HL-60 (cell line): ENCODE data around the gene ACD.

Source experiments
- CTCF ChIP-seq: IDR thresholded peaks from one replicate; pipeline ENCODE4 v1.5.1; 2011; ENCODE audit warnings: low read length, control low read depth, inconsistent platforms; ENCODE audit not compliant: insufficient read depth
- POLR2AphosphoS5 ChIP-seq: IDR thresholded peaks from 2 replicates; pipeline ENCODE4 v1.6.1; 2012; ENCODE audit warnings: low read depth

GRCh38 chr16:67661101-67661761 is 1.2 kb upstream of the ACD start:
- TF ChIP-seq CTCF = no peak
- no peak for TF ChIP-seq POLR2AphosphoS5
